Neuronal stem cell (in vitro differentiated cells): Measurements from ENCODE around the gene P3H3.

Experiments used
- DNase-seq: peaks from one replicate; pipeline ENCODE4 v3.0.0-alpha.2; 2013; ENCODE audit warnings: low spot score
- H2AFZ ChIP-seq: one replicate; pipeline ENCODE4 v1.6.1; 2013; ENCODE audit warnings: mild to moderate bottlenecking, low read length, inconsistent platforms
- H2AK5ac ChIP-seq: 2 replicates; pipeline ENCODE4 v1.6.1; 2013; ENCODE audit warnings: low read depth, mild to moderate bottlenecking, inconsistent platforms, low read length, moderate library complexity, mixed read lengths
- H2BK120ac ChIP-seq: 2 replicates; pipeline ENCODE4 v1.6.1; 2013; ENCODE audit warnings: low read depth, mild to moderate bottlenecking, inconsistent platforms, low read length, moderate library complexity, mixed read lengths
- H2BK12ac ChIP-seq: one replicate; pipeline ENCODE4 v1.6.1; 2013; ENCODE audit warnings: low read length, inconsistent platforms
- H2BK15ac ChIP-seq: 2 replicates; pipeline ENCODE4 v1.6.1; 2013; ENCODE audit warnings: mild to moderate bottlenecking, low read length, inconsistent platforms, mixed read lengths
- H2BK5ac ChIP-seq: one replicate; pipeline ENCODE4 v1.6.1; 2013; ENCODE audit warnings: inconsistent platforms, mild to moderate bottlenecking, low read length, moderate library complexity
- H3K14ac ChIP-seq: one replicate; pipeline ENCODE4 v1.6.1; 2013; ENCODE audit warnings: low read length, inconsistent platforms
- H3K18ac ChIP-seq: 2 replicates; pipeline ENCODE4 v1.6.1; 2013; ENCODE audit warnings: low read length, inconsistent platforms
- H3K23ac ChIP-seq: 2 replicates; pipeline ENCODE4 v1.6.1; 2013; ENCODE audit warnings: low read depth, mild to moderate bottlenecking, mixed read lengths, low read length, inconsistent platforms; ENCODE audit not compliant: poor library complexity
- H3K27ac ChIP-seq: replicated peaks from 3 replicates; pipeline ENCODE4 v1.5.1; 2013; ENCODE audit warnings: low read length, inconsistent platforms
- H3K27me3 ChIP-seq, 3 experiments: 2 replicates each; pipeline ENCODE4 v1.6.1; 2013; ENCODE audit warnings: low read length in 3 of 3, mild to moderate bottlenecking in 2 of 3, inconsistent platforms in 1 of 3, low read depth in 1 of 3, mixed read lengths in 1 of 3, moderate library complexity in 1 of 3; ENCODE audit not compliant: control insufficient read depth in 3 of 3, insufficient read depth in 3 of 3
- H3K36me3 ChIP-seq, 2 donors: replicated peaks in 1 of 2; 2 replicates each; pipeline ENCODE4 v1.6.1; 2013; ENCODE audit warnings: low read length in 2 of 2; ENCODE audit not compliant: control insufficient read depth in 2 of 2, insufficient read depth in 2 of 2
- H3K4ac ChIP-seq: 2 replicates; pipeline ENCODE4 v1.6.1; 2013; ENCODE audit warnings: inconsistent platforms, mild to moderate bottlenecking, low read length, moderate library complexity
- H3K4me1 ChIP-seq, 2 donors: 1 replicate in 1 of 2; 2 replicates in 1 of 2; pipeline ENCODE4 v1.6.1; 2013; ENCODE audit warnings: low read length in 2 of 2, low read depth in 1 of 2; ENCODE audit not compliant: control insufficient read depth in 2 of 2, insufficient read depth in 1 of 2
- H3K4me2 ChIP-seq: one replicate; pipeline ENCODE4 v1.6.1; 2013; ENCODE audit warnings: mild to moderate bottlenecking, low read length, inconsistent platforms; ENCODE audit not compliant: insufficient read depth, poor library complexity, severe bottlenecking
- H3K4me3 ChIP-seq, 2 donors: 2 replicates each; pipeline ENCODE4 v1.5.1; 2013; ENCODE audit warnings: low read length in 2 of 2, mild to moderate bottlenecking in 2 of 2, inconsistent platforms in 1 of 2, moderate library complexity in 1 of 2
- H3K79me1 ChIP-seq: one replicate; pipeline ENCODE4 v1.6.1; 2013; ENCODE audit warnings: low read depth, mild to moderate bottlenecking, inconsistent platforms, low read length, moderate library complexity
- H3K9ac ChIP-seq: one replicate; pipeline ENCODE4 v1.6.1; 2013; ENCODE audit warnings: mild to moderate bottlenecking, low read depth, low read length, inconsistent platforms; ENCODE audit not compliant: poor library complexity
- H3K9me3 ChIP-seq, 2 donors: replicated peaks in 1 of 2; 2 replicates each; pipeline versions ENCODE3 to v1.6.1; 2013; ENCODE audit warnings: low read length in 2 of 2, mild to moderate bottlenecking in 2 of 2, inconsistent platforms in 1 of 2, low read depth in 1 of 2, mixed read lengths in 1 of 2, moderate library complexity in 1 of 2; ENCODE audit not compliant: control insufficient read depth in 2 of 2, insufficient read depth in 1 of 2
- H4K8ac ChIP-seq: one replicate; pipeline ENCODE4 v1.6.1; 2013; ENCODE audit warnings: low read depth, mild to moderate bottlenecking, inconsistent platforms, low read length, moderate library complexity
- H4K91ac ChIP-seq: one replicate; pipeline ENCODE4 v1.6.1; 2013; ENCODE audit warnings: low read length, low read depth, mild to moderate bottlenecking, inconsistent platforms; ENCODE audit not compliant: poor library complexity
- WGBS, 2 donors: extraction: QIAGEN DNeasy Blood & Tissue Kit; methylation state at CpG; one replicate each; pipeline ENCODE4 v1.1.7; 2013; ENCODE audit warnings: missing lambda C conversion rate in 2 of 2, mixed read lengths in 1 of 2; ENCODE audit not compliant: insufficient read length in 2 of 2, insufficient replicate concordance in 1 of 2; ENCODE audit errors: extremely low coverage in 2 of 2; 5-methylcytosine and 5-hydroxymethylcytosine counted together

The P3H3 gene

DNA sequence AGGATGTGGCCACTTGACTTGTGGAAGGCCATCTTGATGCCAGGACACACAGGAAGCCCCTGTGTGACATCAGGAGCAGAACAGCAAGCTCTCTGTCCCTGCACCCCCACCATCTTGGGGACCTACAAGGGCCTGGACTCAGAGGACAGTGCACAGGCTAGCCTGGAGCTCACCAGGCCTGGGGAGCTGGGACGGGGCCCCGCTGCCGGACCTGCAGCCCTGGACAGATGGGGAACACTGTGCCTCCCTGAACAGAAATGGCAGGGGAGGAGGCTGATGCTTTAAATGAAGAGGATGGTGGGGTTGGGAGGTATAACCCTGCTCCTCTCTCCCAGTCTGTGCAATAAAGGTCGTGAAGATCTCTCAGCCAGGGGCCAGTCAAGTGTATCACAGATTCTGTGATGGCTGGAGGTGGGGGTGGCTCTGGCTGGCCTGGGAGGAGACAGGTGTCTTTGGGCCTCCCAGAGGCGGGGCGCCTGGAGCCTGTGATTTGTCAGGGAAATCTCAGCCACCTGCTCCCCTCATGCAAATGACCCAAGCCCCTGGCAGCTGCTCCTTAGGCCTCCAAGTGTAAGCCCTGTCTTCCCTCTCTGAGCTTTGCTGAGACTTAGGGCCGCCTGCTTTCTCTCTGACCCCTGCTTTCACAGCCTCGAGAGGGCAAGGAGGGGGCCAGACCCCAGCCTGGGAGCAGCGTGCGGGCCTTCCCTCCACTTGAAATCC lies 11.4 kb downstream of the P3H3 start:
- no peak overlapping the region for H3K4me2 ChIP-seq
- no CpG with 5 or more reads among the region's 10 CpGs for WGBS, 2 donors
- H4K91ac ChIP-seq: no peak overlapping the region
- H2BK120ac ChIP-seq: no peak overlapping the region
- no peak overlapping the region for H2AK5ac ChIP-seq
- no peak overlapping the region for H3K14ac ChIP-seq
- peaks cover 0 to 11% of the 10 kb centered on the region in 2 donors for H3K4me1 ChIP-seq
- no peak overlapping the region for H3K4me3 ChIP-seq
- no peak overlapping the region for H3K4ac ChIP-seq
- DNase-seq: no peak
- no peak overlapping the region for H2AFZ ChIP-seq
- no peak overlapping the region for H4K8ac ChIP-seq
- H3K9me3 ChIP-seq: no peaks in the 10 kb centered on the region
- H3K27ac ChIP-seq: peak overlapping the region; percentile 54
- peak overlapping the region; percentile 48 for H3K18ac ChIP-seq
- peaks cover 59 to 94% of the 10 kb centered on the region in 2 donors for H3K36me3 ChIP-seq
- H3K79me1 ChIP-seq: peaks cover 2% of the 10 kb centered on the region
- no peaks in the 10 kb centered on the region for H3K27me3 ChIP-seq
- H2BK12ac ChIP-seq: no peak overlapping the region
- H3K9ac ChIP-seq: no peak overlapping the region
- H2BK15ac ChIP-seq: no peak overlapping the region
- no peak overlapping the region for H3K23ac ChIP-seq
- H2BK5ac ChIP-seq: no peak overlapping the region

DNA sequence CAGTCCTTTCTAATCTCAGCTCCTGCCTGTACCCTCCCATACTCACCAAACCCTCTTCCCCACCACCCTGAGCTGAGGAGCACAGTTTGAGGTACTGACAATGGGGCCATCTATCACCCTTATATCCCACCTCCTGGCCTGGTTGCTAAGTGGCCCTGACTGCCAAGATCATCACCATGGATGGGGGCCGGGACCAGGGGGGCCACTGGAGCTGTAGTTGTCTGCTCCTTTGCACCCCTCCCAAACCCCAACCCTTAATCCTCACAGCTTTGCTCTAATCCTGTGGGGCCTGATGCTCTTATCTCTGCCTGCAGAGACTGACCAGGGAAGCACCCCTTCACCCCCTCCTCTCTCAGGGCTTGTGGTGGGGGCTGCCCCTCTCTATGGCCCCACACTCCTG lies 12.1 kb downstream of the P3H3 start:
- H2BK15ac ChIP-seq: no peak overlapping the region

DNA sequence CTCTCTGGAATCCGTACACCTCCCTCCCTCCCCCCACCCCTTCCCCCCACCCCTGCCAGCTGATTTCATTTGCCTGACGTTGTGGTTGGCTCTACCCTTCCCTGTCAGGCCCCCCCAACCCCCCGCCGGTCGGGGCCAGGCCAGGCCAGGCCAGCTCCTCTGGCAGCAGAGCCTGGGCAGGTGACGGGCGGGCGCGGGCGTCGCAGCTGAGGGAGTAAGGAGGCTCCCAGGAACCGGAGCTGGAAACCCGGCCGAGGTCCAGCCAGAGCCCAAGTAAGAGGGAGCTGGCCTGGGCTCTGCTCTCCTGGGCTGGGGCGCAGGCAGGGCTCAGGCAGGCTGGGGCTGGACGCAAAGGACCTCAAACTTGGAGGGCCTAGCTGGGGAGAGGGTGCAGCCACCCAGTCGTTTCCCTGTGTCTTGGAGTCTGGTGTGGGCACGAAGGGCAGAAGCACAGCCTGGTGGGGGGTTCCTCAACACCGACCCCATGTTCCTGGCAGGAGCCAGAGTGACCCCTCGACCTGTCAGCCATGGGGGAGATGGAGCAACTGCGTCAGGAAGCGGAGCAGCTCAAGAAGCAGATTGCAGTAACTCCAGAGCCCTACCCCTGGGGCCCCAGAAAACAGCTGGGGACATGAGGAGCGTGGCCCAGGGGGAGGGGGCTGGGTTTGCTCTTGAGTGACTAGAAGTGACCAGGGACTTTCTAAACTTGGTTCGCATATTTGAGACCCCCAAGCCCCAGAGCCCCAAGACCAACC lies 12.7 kb downstream of the P3H3 start, which contains the start of gene GNB3:
Gene GNB3 (plus strand): TSS at position 165 of the 755 bp plus-strand sequence. CDS start 363 bp downstream, at position 528.
- Histone ChIP-seq H3K23ac (peak within 1 kb of the TSS; percentile 77), H2BK15ac (no peak within 1 kb of the TSS), H2AFZ (no peak within 1 kb of the TSS), H3K27me3 (no peaks in the 10 kb centered on the region), H4K8ac (no peak within 1 kb of the TSS), H2BK12ac (no peak within 1 kb of the TSS), H3K4me3 (peak within 1 kb of the TSS in 1 of 2 donors; percentile 18), H3K14ac (peak within 1 kb of the TSS; percentile 63), H2BK5ac (no peak within 1 kb of the TSS), H3K4me2 (no peak within 1 kb of the TSS), H3K18ac (no peak within 1 kb of the TSS), H2BK120ac (no peak within 1 kb of the TSS), H3K9me3 (no peaks in the 10 kb centered on the region), H3K4me1 (peaks cover 0 to 11% of the 10 kb centered on the region in 2 donors), H3K79me1 (peaks cover 2% of the 10 kb centered on the region), H3K27ac (peak within 1 kb of the TSS; percentile 54), H3K4ac (no peak within 1 kb of the TSS), H3K9ac (no peak within 1 kb of the TSS), H4K91ac (no peak within 1 kb of the TSS), H2AK5ac (peak within 1 kb of the TSS; percentile 49), H3K36me3 (peaks cover 66 to 95% of the 10 kb centered on the region in 2 donors)
- no peak for DNase-seq
- no CpG with 5 or more reads among the region's 24 CpGs for WGBS, 2 donors

More for the DNA sequence above, 12.1 kb downstream of the P3H3 start:
- no peak for DNase-seq
- Histone ChIP-seq H3K79me1 (peaks cover 2% of the 10 kb centered on the region), H3K4ac (no peak overlapping the region), H2AK5ac (no peak overlapping the region), H3K4me3 (no peak overlapping the region), H3K9ac (no peak overlapping the region), H3K4me1 (peaks cover 0 to 11% of the 10 kb centered on the region in 2 donors), H3K27ac (peak overlapping the region; percentile 54), H2BK120ac (no peak overlapping the region), H4K8ac (no peak overlapping the region), H2AFZ (no peak overlapping the region), H3K4me2 (no peak overlapping the region), H3K23ac (no peak overlapping the region), H2BK5ac (no peak overlapping the region), H3K27me3 (no peaks in the 10 kb centered on the region), H4K91ac (no peak overlapping the region), H2BK12ac (no peak overlapping the region), H3K14ac (no peak overlapping the region), H3K18ac (no peak overlapping the region), H3K36me3 (peaks cover 63 to 94% of the 10 kb centered on the region in 2 donors), H3K9me3 (no peaks in the 10 kb centered on the region)
- no CpG with 5 or more reads among the region's 1 CpG for WGBS, 2 donors

DNA sequence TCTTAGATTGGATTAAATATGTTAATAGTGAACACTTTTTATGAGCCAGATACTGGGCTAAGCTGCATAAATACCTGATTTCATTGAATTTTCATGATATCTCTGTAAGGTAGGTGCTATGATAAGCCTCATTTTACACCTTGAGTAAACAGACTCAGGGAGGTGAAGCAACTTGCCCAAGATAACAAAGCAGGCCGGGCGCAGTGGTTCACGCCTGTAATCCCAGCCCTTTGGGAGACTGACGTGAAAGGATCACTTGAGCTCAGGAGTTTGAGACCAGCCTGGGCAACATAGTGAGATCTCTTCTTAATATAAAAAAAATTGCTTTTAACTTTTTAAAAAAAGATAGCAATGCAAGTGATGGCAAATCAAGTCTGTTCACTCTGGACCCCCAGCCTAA lies 13.9 kb downstream of the P3H3 start:
- peaks cover 67 to 95% of the 10 kb centered on the region in 2 donors for H3K36me3 ChIP-seq
- H2BK120ac ChIP-seq: no peak overlapping the region
- H3K4me1 ChIP-seq: peaks cover 0 to 11% of the 10 kb centered on the region in 2 donors
- WGBS, 2 donors: no CpG with 5 or more reads among the region's 4 CpGs
- H2BK12ac ChIP-seq: no peak overlapping the region
- H3K4me3 ChIP-seq: no peak overlapping the region
- H3K14ac ChIP-seq: no peak overlapping the region
- H4K8ac ChIP-seq: no peak overlapping the region
- H3K9ac ChIP-seq: no peak overlapping the region
- DNase-seq: no peak
- H3K27me3 ChIP-seq: no peaks in the 10 kb centered on the region
- H3K9me3 ChIP-seq: no peaks in the 10 kb centered on the region
- no peak overlapping the region for H3K4ac ChIP-seq
- no peak overlapping the region for H3K4me2 ChIP-seq
- no peak overlapping the region for H2BK5ac ChIP-seq
- H3K23ac ChIP-seq: no peak overlapping the region
- H3K18ac ChIP-seq: no peak overlapping the region
- H3K79me1 ChIP-seq: peaks cover 2% of the 10 kb centered on the region
- H3K27ac ChIP-seq: no peak overlapping the region
- H2AK5ac ChIP-seq: no peak overlapping the region
- H4K91ac ChIP-seq: no peak overlapping the region
- no peak overlapping the region for H2BK15ac ChIP-seq
- H2AFZ ChIP-seq: no peak overlapping the region
